SU-DHL-6 (cell line): ENCODE results near the gene CCNI.

Experiments
- H2AFZ ChIP-seq: fragments of 200-600 bp; sonication (generic); 2 replicates; pipeline ENCODE4 v1.6.1; 2014; ENCODE audit warnings: low read depth, mild to moderate bottlenecking, moderate library complexity, mixed read lengths, antibody characterized with exemption, low read length; ENCODE audit not compliant: severe bottlenecking
- H3F3A ChIP-seq: fragments of 200-600 bp; shearing (Covaris generic); 2 replicates; pipeline ENCODE4 v1.6.0; 2016; ENCODE audit warnings: antibody characterized with exemption, mild to moderate bottlenecking; ENCODE audit not compliant: insufficient read depth
- H3K27ac ChIP-seq: fragments of 200-600 bp; sonication (generic); 2 replicates; pipeline ENCODE4 v1.5.1; 2016; ENCODE audit warnings: low read depth, mild to moderate bottlenecking, low read length, moderate library complexity, mixed read lengths
- H3K27me3 ChIP-seq: fragments of 200-600 bp; sonication (generic), shearing (Covaris generic); 2 replicates; pipeline ENCODE4 v1.6.0; 2014; ENCODE audit warnings: mild to moderate bottlenecking, low read length
- H3K36me3 ChIP-seq: fragments of 200-600 bp; sonication (generic); 2 replicates; pipeline ENCODE4 v1.6.1; 2014; ENCODE audit warnings: mild to moderate bottlenecking, low read length, mixed read lengths
- H3K4me2 ChIP-seq: fragments of 300-600, 200-600 bp; shearing (Covaris generic), sonication (generic); 2 replicates; pipeline ENCODE4 v1.6.0; 2014; ENCODE audit warnings: low read length, low read depth, mild to moderate bottlenecking; ENCODE audit not compliant: poor library complexity, severe bottlenecking
- H3K4me3 ChIP-seq: fragments of 200-600 bp; sonication (generic); 2 replicates; pipeline ENCODE4 v1.5.1; 2014; ENCODE audit warnings: antibody characterized with exemption, low read length, mild to moderate bottlenecking, mixed read lengths; ENCODE audit not compliant: insufficient read depth, poor library complexity, severe bottlenecking
- H3K79me2 ChIP-seq: fragments of 200-600 bp; sonication (generic); 2 replicates; pipeline ENCODE4 v1.6.1; 2014; ENCODE audit warnings: mild to moderate bottlenecking, low read length, moderate library complexity; ENCODE audit not compliant: insufficient read depth
- H3K9ac ChIP-seq: fragments of 200-600 bp; sonication (generic); 2 replicates; pipeline ENCODE4 v1.7.0; 2014; ENCODE audit warnings: mild to moderate bottlenecking, low read length
- H3K9me2 ChIP-seq: fragments of 200-600 bp; sonication (generic); replicated peaks from 2 replicates; pipeline ENCODE4 v1.6.1; 2014; ENCODE audit warnings: low read length; ENCODE audit not compliant: insufficient read depth
- H3K9me3 ChIP-seq: fragments of 200-600 bp; sonication (generic); 2 replicates; pipeline ENCODE4 v1.6.1; 2014; ENCODE audit warnings: low read length, mixed read lengths; ENCODE audit not compliant: insufficient read depth
- H4K20me1 ChIP-seq: fragments of 200-600 bp; sonication (generic); 2 replicates; pipeline ENCODE4 v1.6.1; 2014; ENCODE audit warnings: low read depth, mild to moderate bottlenecking, antibody characterized with exemption, low read length, moderate library complexity, mixed read lengths
- CTCF ChIP-seq: fragments of 200-600 bp; sonication (generic); IDR thresholded peaks from one replicate; pipeline ENCODE4 v1.5.1; 2017; ENCODE audit warnings: antibody characterized with exemption, mild to moderate bottlenecking, low read length, moderate library complexity; ENCODE audit not compliant: insufficient read depth, poor library complexity, severe bottlenecking
- EZH2phosphoT487 ChIP-seq: fragments of 200-600 bp; sonication (generic), shearing (Covaris generic); conservative IDR thresholded peaks from 2 replicates; pipeline ENCODE4 v1.6.1; 2018; ENCODE audit warnings: mild to moderate bottlenecking, antibody characterized with exemption, low read length, moderate library complexity, mixed read lengths

CCNI gene

GRCh38 chr4:77117721-77118120 lies 41.9 kb upstream of the CCNI start:
- Histone ChIP-seq H3K4me2 (no peak overlapping the region), H3K79me2 (no peaks in the 10 kb centered on the region), H3K9me3 (no peaks in the 10 kb centered on the region), H3F3A (no peaks in the 10 kb centered on the region), H2AFZ (no peak overlapping the region), H3K9ac (no peak overlapping the region), H3K27me3 (no peaks in the 10 kb centered on the region), H3K9me2 (no peaks in the 10 kb centered on the region), H3K27ac (no peak overlapping the region), H4K20me1 (no peaks in the 10 kb centered on the region), H3K4me3 (no peak overlapping the region), H3K36me3 (no peaks in the 10 kb centered on the region)
- TF ChIP-seq EZH2phosphoT487 (no peak), CTCF (no peak)

GRCh38 chr4:77113069-77113468 lies 37.3 kb upstream of the CCNI start:
- Histone ChIP-seq H3K4me2 (no peak overlapping the region), H4K20me1 (no peaks in the 10 kb centered on the region), H3F3A (no peaks in the 10 kb centered on the region), H3K4me3 (no peak overlapping the region), H3K9ac (no peak overlapping the region), H3K27me3 (no peaks in the 10 kb centered on the region), H3K36me3 (no peaks in the 10 kb centered on the region), H3K9me2 (no peaks in the 10 kb centered on the region), H3K79me2 (no peaks in the 10 kb centered on the region), H2AFZ (no peak overlapping the region), H3K27ac (no peak overlapping the region), H3K9me3 (no peaks in the 10 kb centered on the region)
- TF ChIP-seq EZH2phosphoT487: no peak
- TF ChIP-seq CTCF: no peak

GRCh38 chr4:77110730-77111129 lies 34.9 kb upstream of the CCNI start:
- Histone ChIP-seq H3F3A (no peaks in the 10 kb centered on the region), H3K27me3 (no peaks in the 10 kb centered on the region), H2AFZ (no peak overlapping the region), H3K9me3 (no peaks in the 10 kb centered on the region), H3K36me3 (no peaks in the 10 kb centered on the region), H3K9me2 (no peaks in the 10 kb centered on the region), H3K9ac (no peak overlapping the region), H3K4me2 (no peak overlapping the region), H3K27ac (no peak overlapping the region), H4K20me1 (no peaks in the 10 kb centered on the region), H3K4me3 (no peak overlapping the region), H3K79me2 (no peaks in the 10 kb centered on the region)
- no peak for TF ChIP-seq EZH2phosphoT487
- TF ChIP-seq CTCF: no peak
